ENCODE measurements around the gene LIMK2.

DNA sequence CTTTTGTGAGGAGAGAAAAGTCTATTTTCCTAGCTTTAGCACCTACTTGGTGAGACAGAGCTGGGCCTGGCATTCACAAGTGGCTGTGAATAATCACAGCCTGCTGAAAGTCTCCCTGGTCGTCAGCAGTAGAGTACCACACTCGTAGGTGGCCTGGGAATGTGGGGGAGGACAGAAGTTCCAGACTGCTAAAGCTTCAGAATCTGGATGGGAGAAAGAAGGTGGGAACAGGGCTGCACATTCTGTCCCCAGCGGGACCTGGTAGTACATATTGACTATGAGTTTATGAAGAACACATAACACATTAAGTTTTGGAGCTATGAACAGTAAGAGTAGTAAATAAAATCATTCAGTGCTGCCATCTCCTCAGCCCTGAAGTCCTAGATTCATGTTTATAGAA lies 19.0 kb upstream of the LIMK2 start:
- no peak for TF ChIP-seq TARDBP (IDR thresholded peaks at IDR 0.05)
- no peak for TF ChIP-seq L3MBTL2 (conservative IDR thresholded peaks at IDR 0.05)
- no peak for TF ChIP-seq FOXM1 (IDR thresholded peaks at IDR 0.05; ENCODE audit: borderline replicate concordance)
- TF ChIP-seq HDGF (IDR thresholded peaks at IDR 0.05; ENCODE audit: borderline replicate concordance) = no peak
- no peak for TF ChIP-seq LEF1 (IDR thresholded peaks at IDR 0.05; ENCODE audit: borderline replicate concordance)
- TF ChIP-seq, protein P1, sequence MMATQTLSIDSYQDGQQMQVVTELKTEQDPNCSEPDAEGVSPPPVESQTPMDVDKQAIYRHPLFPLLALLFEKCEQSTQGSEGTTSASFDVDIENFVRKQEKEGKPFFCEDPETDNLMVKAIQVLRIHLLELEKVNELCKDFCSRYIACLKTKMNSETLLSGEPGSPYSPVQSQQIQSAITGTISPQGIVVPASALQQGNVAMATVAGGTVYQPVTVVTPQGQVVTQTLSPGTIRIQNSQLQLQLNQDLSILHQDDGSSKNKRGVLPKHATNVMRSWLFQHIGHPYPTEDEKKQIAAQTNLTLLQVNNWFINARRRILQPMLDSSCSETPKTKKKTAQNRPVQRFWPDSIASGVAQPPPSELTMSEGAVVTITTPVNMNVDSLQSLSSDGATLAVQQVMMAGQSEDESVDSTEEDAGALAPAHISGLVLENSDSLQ (IDR thresholded peaks at IDR 0.05) = no peak
- TF ChIP-seq BHLHE40 (IDR thresholded peaks at IDR 0.05; ENCODE audit: borderline replicate concordance) = no peak
- TF ChIP-seq FOXA1 (IDR thresholded peaks at IDR 0.05) = no peak
- no peak for TF ChIP-seq ELF4 (IDR thresholded peaks at IDR 0.05)
- TF ChIP-seq CTBP1 (IDR thresholded peaks at IDR 0.05; ENCODE audit: borderline replicate concordance) = no peak
- no peak for TF ChIP-seq SUZ12 (IDR thresholded peaks at IDR 0.05)
